RPMI7951 (cell line): ENCODE measurements around the gene MAGI2. TPM values are rescaled to one million over a fixed set of nuclear protein-coding genes. Genes with fewer than 3 reads are reported as not detected.
A peak's percentile ranks its signal among the peaks of the same experiment; 100 is the strongest.
"Not testable (repeated sequence)": the region's sequence is repeated elsewhere in the genome, so short reads cannot be mapped to it uniquely, and the experiment has no call there.

ENCODE experiments used
- DNase-seq: peaks from one replicate; pipeline ENCODE4 v3.0.0-alpha.2; 2012; ENCODE audit warnings: low read depth
- total RNA-seq: library from RNA; depleted of rRNA; stranded (reverse); fragments of >200 nt; shearing (Covaris generic); gene quantifications from 2 replicates; pipeline ENCODE4 v1.2.3, GENCODE V29; 2014

The MAGI2 gene
- total RNA-seq, 1 experiment from 2014 or later, result 1.1 TPM

DNA sequence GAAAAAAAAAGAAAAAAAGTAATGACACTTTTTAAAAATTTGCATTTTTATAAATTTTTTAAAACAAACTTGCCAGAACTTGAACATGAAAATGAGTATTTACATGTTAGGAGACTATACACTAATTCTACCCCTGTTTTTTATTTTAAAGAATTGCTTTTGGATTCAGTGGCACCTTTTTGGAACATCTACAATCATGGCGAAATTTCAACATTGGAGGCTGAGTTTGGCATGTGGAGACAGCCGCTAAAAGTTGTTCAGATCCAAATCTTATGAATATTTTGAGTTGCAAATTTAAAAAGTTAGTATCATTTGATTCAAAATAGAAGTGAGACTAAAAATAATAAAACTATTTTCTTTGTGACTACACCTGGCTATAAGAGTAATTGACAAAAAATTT lies 804.2 kb downstream of the MAGI2 start:
- DNase-seq, result no peak

- no peak for DNase-seq
These were observed 810.7 kb downstream of the MAGI2 start for GRCh38 chr7:78642751-78643150.

GRCh38 chr7:78638364-78638763 lies 815.1 kb downstream of the MAGI2 start:
- no peak for DNase-seq

GRCh38 chr7:78636727-78637126 lies 816.7 kb downstream of the MAGI2 start:
- DNase-seq, result no peak

DNA sequence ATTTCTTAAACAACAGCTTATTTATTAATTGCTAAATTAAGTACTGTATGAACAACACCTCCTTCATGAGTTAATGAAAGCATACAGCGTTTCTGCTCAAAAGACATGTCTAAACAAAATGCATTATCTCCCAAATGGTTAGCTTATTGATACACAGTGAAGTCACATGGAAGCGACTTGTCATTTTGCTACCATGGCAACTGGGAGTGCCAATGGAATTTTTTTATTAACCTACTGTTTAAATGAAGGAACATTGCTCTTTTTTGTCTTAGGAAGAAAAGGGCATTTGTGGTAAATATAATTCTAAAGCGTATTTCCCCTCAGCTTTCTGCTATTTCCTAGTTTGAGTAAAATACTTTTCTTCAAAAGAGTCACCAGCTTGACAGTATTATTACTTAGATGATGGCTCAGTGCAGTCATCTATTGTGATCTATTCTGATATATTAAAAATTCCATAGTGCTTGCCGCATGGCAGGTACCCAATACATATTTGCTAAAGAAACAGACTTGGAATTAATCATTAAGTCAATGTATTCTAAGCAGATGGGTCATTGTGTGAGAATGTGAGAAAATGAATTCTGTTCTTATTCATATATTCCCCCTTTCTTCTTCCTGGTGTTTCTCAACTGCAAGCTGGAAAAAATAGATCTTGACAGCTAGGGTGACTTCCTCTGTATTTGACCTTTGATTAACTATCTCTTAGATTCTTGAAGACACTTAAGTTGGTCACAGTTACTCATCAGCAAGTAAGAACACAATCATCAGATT lies 818.3 kb downstream of the MAGI2 start:
- DNase-seq, result no peak

DNA sequence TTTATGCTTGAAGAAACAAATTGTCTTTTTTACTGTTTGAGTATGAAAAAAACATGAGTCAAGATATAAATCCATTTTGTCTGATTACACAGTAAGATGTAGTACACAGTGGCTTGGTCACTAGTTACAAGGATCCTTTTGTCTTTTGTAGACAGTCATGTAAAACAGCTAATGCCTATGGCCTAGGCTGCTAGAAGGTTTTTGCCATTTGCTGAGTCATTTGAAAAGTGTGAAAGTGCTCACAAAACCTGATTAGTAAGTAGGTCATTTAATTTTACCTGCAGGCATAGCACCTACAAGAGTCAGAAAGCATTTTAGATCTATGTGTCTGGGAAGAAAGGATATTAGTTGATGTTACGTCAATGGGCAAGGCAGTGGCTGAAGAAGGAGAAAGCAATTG lies 819.4 kb downstream of the MAGI2 start:
- no peak for DNase-seq

DNA sequence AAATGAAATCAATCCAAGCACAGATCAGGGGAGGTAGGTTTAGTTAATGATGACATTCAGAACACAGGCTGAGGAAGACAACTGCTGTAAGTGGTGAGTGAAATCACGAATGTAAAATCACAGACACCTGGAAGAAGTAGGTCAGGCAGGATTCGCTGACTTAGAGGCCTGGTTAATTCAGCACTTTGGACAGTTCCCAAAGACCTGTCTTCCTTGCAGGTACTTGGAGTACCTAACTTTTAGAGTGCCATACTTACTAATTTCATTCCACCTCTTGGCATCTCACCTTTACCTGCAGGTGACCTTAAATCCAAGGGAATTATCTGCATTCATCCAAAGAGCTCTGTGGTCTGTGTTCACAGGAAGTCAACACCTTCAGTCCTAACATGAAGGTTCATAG lies 832.5 kb downstream of the MAGI2 start:
- no peak for DNase-seq

GRCh38 chr7:78616539-78616938 lies 836.9 kb downstream of the MAGI2 start:
- DNase-seq, result no peak

- no peak for DNase-seq
These were observed 844.2 kb downstream of the MAGI2 start for GRCh38 chr7:78609281-78609680.

DNA sequence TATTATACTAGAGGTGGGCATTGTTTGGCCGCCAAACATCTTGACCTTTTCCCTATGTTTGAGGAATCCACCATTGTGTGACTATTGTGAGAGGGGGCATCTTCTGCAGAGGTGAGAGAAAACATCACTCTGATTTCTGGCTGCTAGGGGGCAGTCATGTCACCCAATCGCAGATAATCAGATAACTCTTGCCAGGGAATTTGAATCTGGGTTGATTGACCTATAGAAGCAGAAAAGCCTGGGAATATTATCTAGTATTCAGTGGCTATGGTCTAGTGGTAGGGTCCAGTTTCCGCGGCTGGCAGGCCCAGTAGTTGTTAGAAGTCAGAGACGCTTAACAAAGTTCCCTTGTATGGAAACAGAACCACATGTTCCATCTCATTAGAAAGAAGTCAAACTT lies 846.4 kb downstream of the MAGI2 start:
- DNase-seq, result no peak

DNA sequence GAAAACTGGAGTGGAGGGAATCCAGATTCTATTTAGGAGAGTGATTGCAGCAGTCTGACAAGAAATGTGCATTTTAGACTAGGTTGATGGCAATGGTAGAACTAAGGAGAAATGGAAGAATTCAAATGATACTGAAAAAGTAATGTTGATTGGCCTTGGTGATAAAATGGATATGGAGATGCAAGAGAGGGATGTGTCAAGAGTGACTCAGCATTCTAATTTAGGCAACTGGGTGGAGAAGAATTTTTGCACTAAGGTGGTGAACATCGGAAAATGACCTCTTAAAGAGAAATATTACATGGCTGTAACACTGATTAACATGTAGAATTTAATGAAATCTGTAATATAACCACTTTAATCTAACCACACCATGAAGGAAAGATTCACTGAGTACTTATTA lies 848.3 kb downstream of the MAGI2 start:
- DNase-seq, result no peak

- DNase-seq, result no peak
These were observed 851.7 kb downstream of the MAGI2 start for GRCh38 chr7:78601728-78602127.

DNA sequence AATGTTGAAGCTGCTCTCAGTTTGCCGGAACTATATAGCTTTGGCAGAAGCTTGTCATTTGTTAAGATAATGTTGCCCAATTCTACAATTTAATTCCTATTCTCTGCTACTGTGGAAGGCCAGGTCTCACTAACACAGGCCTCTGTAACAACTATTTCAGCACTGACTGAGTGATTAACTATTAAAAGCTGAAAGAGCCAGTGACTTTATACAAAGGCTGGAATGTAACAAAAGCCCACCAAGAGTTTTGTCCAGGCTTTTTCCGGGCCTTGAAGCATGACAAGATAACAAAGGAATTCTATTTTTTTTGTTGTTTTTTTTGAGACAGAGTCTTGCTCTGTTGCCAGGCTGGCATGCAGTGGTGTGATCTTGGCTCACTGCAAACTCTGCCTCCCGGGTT lies 859.3 kb downstream of the MAGI2 start:
- no peak for DNase-seq

DNA sequence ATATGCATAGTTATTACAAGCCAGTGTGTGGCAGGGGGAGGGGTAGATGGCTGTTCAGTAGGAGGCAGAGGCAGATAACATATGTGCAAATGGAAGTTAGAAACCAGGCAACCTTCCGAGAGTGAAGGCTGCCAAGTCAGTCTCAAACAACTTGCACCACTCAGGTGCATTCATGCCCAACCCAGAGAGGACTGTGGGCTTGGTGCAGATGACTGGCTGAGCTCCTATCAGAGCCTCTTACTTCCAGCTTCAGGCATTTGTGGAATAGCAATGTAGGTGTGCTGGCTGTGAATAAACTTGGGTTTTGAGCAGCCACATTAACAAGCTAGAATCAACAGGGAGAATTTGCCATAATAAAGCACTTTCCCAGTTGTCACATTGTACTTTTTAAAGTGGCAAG lies 865.1 kb downstream of the MAGI2 start:
- DNase-seq, result no peak

DNA sequence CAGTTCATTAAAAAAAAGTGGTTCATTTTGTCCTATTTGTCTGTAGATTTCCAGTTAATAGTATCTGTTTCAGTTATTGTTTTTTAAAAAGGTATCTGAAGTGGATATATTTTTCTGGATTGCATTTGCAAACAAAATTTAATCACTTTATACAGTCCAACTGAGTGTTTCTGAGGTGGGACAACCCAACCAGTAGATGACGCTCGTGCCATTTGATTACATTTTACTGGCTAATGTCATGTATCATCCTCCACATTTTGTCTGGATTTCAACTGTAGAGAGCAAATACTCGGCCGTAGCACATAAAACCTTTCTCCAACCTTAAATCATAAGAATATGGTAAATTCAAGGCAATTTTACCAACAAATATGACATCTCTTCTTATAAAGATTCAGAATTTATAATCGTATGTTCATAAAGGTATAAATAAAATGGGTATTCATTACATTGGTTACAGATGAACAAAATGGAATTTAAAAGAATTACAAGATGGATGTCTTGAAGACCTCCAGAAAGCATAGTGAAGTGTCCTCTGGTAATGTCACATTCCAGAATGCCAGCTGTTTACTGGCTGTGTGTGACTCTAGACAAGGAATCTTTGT lies 865.9 kb downstream of the MAGI2 start:
- no peak for DNase-seq

GRCh38 chr7:78585980-78586379 lies 867.5 kb downstream of the MAGI2 start:
- no peak for DNase-seq

GRCh38 chr7:78578686-78579085 lies 874.8 kb downstream of the MAGI2 start:
- no peak for DNase-seq

DNA sequence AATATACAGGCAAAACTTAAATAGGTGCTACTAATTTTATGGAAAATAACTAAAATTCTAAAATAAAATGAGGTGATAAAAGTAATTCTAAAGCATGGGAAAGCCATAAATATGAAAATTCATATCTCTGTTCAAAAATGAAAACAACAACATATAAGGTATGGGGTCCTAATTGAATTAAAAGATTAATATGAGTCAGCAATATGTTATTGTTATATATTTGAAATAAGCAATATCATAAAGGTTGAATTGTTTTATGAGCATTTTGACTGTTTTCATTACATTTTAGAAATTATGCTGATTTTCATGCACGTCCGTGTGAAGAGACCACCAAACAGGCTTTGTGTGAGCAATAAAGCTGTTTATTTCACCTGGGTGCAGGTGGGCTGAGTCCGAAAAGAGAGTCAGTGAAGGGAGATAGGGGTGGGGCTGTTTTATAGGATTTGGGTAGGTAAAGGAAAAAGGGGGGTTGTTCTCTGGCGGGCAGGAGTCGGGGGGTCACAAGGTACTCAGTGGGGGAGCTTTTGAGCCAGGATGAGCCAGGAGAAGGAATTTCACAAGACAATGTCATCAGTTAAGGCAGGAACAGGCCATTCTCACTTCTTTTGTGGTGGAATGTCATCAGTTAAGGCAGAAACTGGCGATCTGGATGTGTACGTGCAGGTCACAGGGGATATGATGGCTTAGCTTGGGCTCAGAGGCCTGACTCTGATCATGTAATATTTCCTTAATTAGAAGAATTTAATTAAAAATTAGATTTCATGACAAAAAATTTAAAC lies 876.1 kb downstream of the MAGI2 start:
- DNase-seq, result not testable (repeated sequence)

DNA sequence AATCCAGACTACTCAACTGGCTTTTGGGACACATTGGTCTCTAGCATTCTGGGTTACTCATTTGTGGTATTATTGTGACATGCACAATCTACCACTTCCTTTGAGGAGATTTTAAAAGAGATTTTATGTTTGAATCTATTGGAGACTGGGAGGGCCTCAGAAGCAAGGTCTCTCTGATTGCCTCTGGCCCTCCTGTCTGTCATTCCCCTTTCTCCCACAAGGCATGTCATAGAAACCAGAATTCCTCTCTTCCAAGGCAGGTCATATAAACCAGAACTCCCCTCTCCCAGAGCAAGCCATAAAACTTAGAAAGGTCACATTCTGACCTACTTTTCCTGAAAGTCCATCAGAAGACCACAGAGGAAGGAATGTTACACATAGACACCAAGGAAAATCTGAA lies 877.2 kb downstream of the MAGI2 start:
- DNase-seq, result peak; percentile 3

DNA sequence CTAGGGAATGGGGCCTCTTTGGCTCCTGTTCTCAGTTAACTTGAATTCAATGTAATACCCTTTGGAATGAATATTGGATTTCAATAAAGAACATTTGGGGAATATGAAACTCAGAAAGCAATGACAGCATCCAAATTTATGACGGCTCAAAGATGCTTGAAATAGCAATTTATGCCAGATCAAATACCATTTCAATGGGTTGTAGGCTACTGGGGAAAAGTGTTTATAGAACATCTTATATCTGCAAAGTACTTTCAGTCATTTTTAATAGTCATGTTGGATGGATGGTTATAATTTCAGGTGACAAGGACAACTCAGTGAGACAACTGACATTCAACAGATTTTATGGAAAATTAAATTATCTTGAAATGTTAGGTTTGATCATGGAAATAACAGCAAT lies 882.2 kb downstream of the MAGI2 start:
- no peak for DNase-seq

DNA sequence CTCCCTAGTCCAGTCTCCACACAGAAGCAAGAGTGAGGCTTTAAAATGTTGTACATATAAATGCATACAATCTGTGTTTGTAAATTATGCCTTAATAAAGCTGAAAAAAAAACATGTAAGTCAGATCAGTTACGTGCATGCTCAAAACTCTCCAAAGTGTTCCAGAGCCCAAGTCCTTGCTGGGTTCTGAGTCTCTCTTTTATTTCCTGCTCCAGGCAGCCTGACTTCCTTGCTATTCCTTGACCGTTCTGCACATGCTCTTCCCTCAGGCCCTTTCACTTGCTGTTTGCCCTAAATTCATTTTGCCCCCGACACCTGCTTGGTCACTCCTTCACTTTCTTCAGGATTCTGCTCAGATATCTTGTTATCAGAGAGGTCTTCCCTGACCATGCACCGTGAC lies 884.8 kb downstream of the MAGI2 start:
- DNase-seq, result no peak

DNA sequence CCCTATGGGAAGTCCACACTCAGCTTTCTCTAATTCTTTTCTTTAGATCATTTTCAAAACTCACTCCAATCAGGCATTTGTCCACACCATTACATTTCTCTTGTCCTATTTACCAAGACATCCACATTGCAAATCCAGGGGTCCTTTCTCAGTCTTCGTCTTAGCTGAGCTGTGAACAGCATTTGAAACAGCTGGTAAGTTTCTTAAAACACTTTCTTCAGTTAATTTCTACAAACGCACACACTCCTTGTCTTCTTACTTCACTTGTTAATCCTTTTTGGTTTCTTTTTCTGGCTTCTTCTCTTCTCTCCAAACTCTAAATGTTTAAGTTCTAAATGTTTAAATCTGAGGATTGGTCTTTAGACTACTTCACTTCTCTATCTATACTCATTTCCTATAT lies 885.6 kb downstream of the MAGI2 start:
- no peak for DNase-seq

GRCh38 chr7:78565784-78566183 lies 887.7 kb downstream of the MAGI2 start:
- DNase-seq, result no peak
